Neural cell (in vitro differentiated cells): ENCODE results near the gene PADI2.

ENCODE experiments used
- CTCF ChIP-seq: fragments of 450-650 bp; IDR thresholded peaks from 2 replicates; pipeline ENCODE4 v1.5.1; 2014; ENCODE audit warnings: antibody characterized with exemption, mild to moderate bottlenecking, moderate library complexity; ENCODE audit not compliant: poor library complexity, severe bottlenecking
- POLR2AphosphoS5 ChIP-seq: IDR thresholded peaks from 2 replicates; pipeline ENCODE4 v1.6.1; 2012

DNA sequence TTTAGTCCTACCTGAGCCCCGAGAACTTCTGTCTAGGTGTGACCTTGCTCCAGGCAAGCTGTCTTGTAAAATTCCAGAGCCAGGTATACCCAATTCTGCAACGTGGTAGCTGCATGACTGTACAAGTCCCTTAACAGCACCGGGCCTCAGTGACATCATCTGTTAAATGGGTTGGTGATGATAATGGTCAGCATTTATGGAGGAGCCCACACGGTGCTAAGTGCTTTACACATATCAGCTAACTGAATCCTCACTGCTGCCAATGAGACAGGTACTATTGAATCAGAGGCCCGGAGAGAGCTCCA, 48.5 kb upstream of the PADI2 start:
- TF ChIP-seq POLR2AphosphoS5 = no peak
- no peak for TF ChIP-seq CTCF
